B cell (primary cell): Measurements from ENCODE around the gene TMEM255B. TPM values are rescaled to one million over a fixed set of nuclear protein-coding genes. Genes with fewer than 3 reads are reported as not detected.

Source experiments
- ATAC-seq: fragments of 200-7000 bp; cut with Tn5 transposase; one replicate; pipeline ENCODE4 v1.10.0; 2021; ENCODE audit warnings: low read depth, mild to moderate bottlenecking, moderate number of reproducible peaks, moderate library complexity
- CTCF ChIA-PET: fragments of 350-600 bp; sonication (Branson Sonifier 250); formaldehyde crosslinking; loops from one replicate; lab custom pipeline; 2021; ENCODE audit warnings: antibody characterized with exemption, inconsistent platforms; lab: Charles Lee
- POLR2A ChIA-PET: fragments of 350-600 bp; sonication (Branson Sonifier 250); formaldehyde crosslinking; loops from one replicate; lab custom pipeline; 2021; ENCODE audit warnings: antibody characterized with exemption; lab: Charles Lee
- DNase-seq: peaks from one replicate; pipeline ENCODE4 v3.0.0; 2013
- H2AFZ ChIP-seq: 2 replicates; pipeline ENCODE4 v1.6.1; 2012; ENCODE audit warnings: mild to moderate bottlenecking, low read depth, low read length; ENCODE audit not compliant: insufficient read depth, poor library complexity, severe bottlenecking
- H3K27ac ChIP-seq, 2 donors: 1 replicate in 1 of 2; 2 replicates in 1 of 2; pipeline ENCODE4 v1.5.1; 2012 to 2013; ENCODE audit warnings: low read length in 2 of 2, mild to moderate bottlenecking in 2 of 2, moderate library complexity in 1 of 2
- H3K27me3 ChIP-seq, 4 experiments: fragments of 200-600 bp in 1 of 4; sonication (generic) in 1 of 4; replicated peaks in 1 of 4; 1 replicate in 2 of 4; 2 replicates in 2 of 4; pipeline versions ENCODE4 v1.6.1 to v1.7.0; 2013 to 2016; ENCODE audit warnings: low read length in 3 of 4, mild to moderate bottlenecking in 2 of 4, mixed read lengths in 1 of 4, moderate library complexity in 1 of 4; ENCODE audit not compliant: insufficient read depth in 4 of 4, control insufficient read depth in 3 of 4; ENCODE audit errors: control extremely low read depth in 1 of 4
- H3K36me3 ChIP-seq, 2 experiments: replicated peaks in 1 of 2; 1 replicate in 1 of 2; 2 replicates in 1 of 2; pipeline versions ENCODE4 v1.6.1 to v1.7.1; 2013; ENCODE audit warnings: low read length in 1 of 2; ENCODE audit not compliant: insufficient read depth in 2 of 2, control insufficient read depth in 1 of 2; ENCODE audit errors: control extremely low read depth in 1 of 2, extremely low read depth in 1 of 2
- H3K4me1 ChIP-seq, 2 donors: fragments of 200-600 bp in 1 of 2; sonication (generic) in 1 of 2; 1 replicate in 1 of 2; 2 replicates in 1 of 2; pipeline versions ENCODE4 v1.5.1 to v1.6.1; 2013 to 2017; ENCODE audit warnings: low read length in 2 of 2; ENCODE audit not compliant: control insufficient read depth in 2 of 2, insufficient read depth in 2 of 2
- H3K4me2 ChIP-seq: replicated peaks from 2 replicates; pipeline ENCODE3; 2012; ENCODE audit warnings: mild to moderate bottlenecking, low read depth, low read length; ENCODE audit not compliant: poor library complexity, severe bottlenecking
- H3K4me3 ChIP-seq, 5 experiments: fragments of 200-600 bp in 1 of 5; sonication (generic) in 1 of 5; 1 replicate in 3 of 5; 2 replicates in 2 of 5; pipeline versions ENCODE4 v1.5.1 to v1.7.0; 2011 to 2016; ENCODE audit warnings: low read length in 4 of 5, mild to moderate bottlenecking in 4 of 5, low read depth in 2 of 5, control low read depth in 1 of 5, moderate library complexity in 1 of 5; ENCODE audit not compliant: insufficient read depth in 1 of 5; ENCODE audit errors: control extremely low read depth in 1 of 5, extremely low read depth in 1 of 5
- H3K79me2 ChIP-seq: fragments of 200-600 bp; sonication (generic); one replicate; pipeline ENCODE4 v1.6.0; 2016; ENCODE audit warnings: low read length; ENCODE audit not compliant: control insufficient read depth, insufficient read depth
- H3K9ac ChIP-seq: fragments of 200-600 bp; sonication (generic); 2 replicates; pipeline ENCODE4 v1.6.1; 2017; ENCODE audit warnings: mild to moderate bottlenecking, low read length, moderate library complexity
- H3K9me3 ChIP-seq, 3 donors: one replicate each; pipeline versions ENCODE4 v1.6.1 to v1.7.1; 2013; ENCODE audit warnings: low read length in 2 of 3; ENCODE audit not compliant: control insufficient read depth in 2 of 3, insufficient read depth in 1 of 3; ENCODE audit errors: control extremely low read depth in 1 of 3
- H4K20me1 ChIP-seq: 2 replicates; pipeline ENCODE4 v1.6.0; 2012; ENCODE audit warnings: mild to moderate bottlenecking, low read length; ENCODE audit not compliant: insufficient read depth, control insufficient read depth, poor library complexity, severe bottlenecking
- H3K27ac Mint-ChIP-seq: one replicate; pipeline ENCODE4 v1.8.0; 2021; ENCODE audit warnings: mixed read lengths
- H3K27me3 Mint-ChIP-seq: one replicate; pipeline ENCODE4 v1.8.0; 2021; ENCODE audit warnings: mixed read lengths
- H3K4me1 Mint-ChIP-seq: one replicate; pipeline ENCODE4 v1.8.0; 2021; ENCODE audit warnings: mixed read lengths
- H3K4me3 Mint-ChIP-seq: one replicate; pipeline ENCODE4 v1.8.0; 2021; ENCODE audit warnings: mixed read lengths
- H3K9me3 Mint-ChIP-seq: one replicate; pipeline ENCODE4 v1.8.0; 2022; ENCODE audit warnings: mixed read lengths; ENCODE audit not compliant: insufficient read depth
- EZH2 ChIP-seq: IDR thresholded peaks from 2 replicates; pipeline ENCODE4 v1.6.1; 2012; ENCODE audit warnings: borderline replicate concordance, low read depth, mild to moderate bottlenecking, moderate library complexity, low read length; ENCODE audit not compliant: insufficient read depth, poor library complexity, severe bottlenecking
- WGBS: methylation state at CpG from one replicate; pipeline ENCODE4 v1.1.5; 2013; ENCODE audit warnings: missing lambda C conversion rate; ENCODE audit not compliant: insufficient coverage; 5-methylcytosine and 5-hydroxymethylcytosine counted together
- intact Hi-C: fragments of 100-400 bp; cut with micrococcal nuclease; formaldehyde crosslinking; loops from one replicate; pipeline ENCODE4 v1.10.0; 2022
- polyA plus RNA-seq: library from polyadenylated mRNA; depleted of rRNA; stranded (reverse); fragments of >200 nt; gene quantifications from 2 replicates; pipeline ENCODE4 v1.2.3, GENCODE V29; 2012
- total RNA-seq, 2 donors: library from RNA; stranded (reverse); fragments of 120-200 nt in 1 of 2; gene quantifications; 1 replicate in 1 of 2; 2 replicates in 1 of 2; pipeline versions ENCODE4 v1.2.3 to v1.2.4, GENCODE V29; 2013 to 2022
- TF ChIP-seq, protein P1 (sequence below): fragments of 200-600 bp; IDR thresholded peaks from one replicate; pipeline ENCODE4 v1.8.0; 2022; ENCODE audit warnings: antibody characterized with exemption, mild to moderate bottlenecking

The TMEM255B gene
- total and polyA plus RNA-seq, 2 donors (not counting 1 experiment from before 2014, with no cell fraction given): 2.1 to 8.2 TPM

GRCh38 chr13:113806526-113806925 is 47.5 kb downstream of the TMEM255B start:
- ChIA-PET CTCF (no interaction called here), POLR2A (no interaction called here)
- ATAC-seq (no peak), DNase-seq (no peak)
- H3K4me3 ChIP-seq: no peak overlapping the region
- H3K27me3 ChIP-seq: no peaks in the 10 kb centered on the region
- WGBS: 94% methylated on average over 13 of the region's 13 CpGs
- H3K9ac ChIP-seq: no peak overlapping the region
- no peaks in the 10 kb centered on the region for H3K36me3 ChIP-seq
- no peaks in the 10 kb centered on the region for H3K4me1 ChIP-seq
- Mint-ChIP-seq H3K9me3 (peaks cover 5% of the 10 kb centered on the region), H3K4me3 (no peak overlapping the region), H3K27ac (no peak overlapping the region), H3K4me1 (no peaks in the 10 kb centered on the region), H3K27me3 (no peaks in the 10 kb centered on the region)
- H2AFZ ChIP-seq: no peak overlapping the region
- intact Hi-C loops: no loop called here
- peaks cover 0 to 46% (median 15%) of the 10 kb centered on the region in 3 donors for H3K9me3 ChIP-seq
- TF ChIP-seq, protein P1, sequence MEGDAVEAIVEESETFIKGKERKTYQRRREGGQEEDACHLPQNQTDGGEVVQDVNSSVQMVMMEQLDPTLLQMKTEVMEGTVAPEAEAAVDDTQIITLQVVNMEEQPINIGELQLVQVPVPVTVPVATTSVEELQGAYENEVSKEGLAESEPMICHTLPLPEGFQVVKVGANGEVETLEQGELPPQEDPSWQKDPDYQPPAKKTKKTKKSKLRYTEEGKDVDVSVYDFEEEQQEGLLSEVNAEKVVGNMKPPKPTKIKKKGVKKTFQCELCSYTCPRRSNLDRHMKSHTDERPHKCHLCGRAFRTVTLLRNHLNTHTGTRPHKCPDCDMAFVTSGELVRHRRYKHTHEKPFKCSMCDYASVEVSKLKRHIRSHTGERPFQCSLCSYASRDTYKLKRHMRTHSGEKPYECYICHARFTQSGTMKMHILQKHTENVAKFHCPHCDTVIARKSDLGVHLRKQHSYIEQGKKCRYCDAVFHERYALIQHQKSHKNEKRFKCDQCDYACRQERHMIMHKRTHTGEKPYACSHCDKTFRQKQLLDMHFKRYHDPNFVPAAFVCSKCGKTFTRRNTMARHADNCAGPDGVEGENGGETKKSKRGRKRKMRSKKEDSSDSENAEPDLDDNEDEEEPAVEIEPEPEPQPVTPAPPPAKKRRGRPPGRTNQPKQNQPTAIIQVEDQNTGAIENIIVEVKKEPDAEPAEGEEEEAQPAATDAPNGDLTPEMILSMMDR: no peak
- no peak for TF ChIP-seq EZH2
- H3K27ac ChIP-seq: no peak overlapping the region
- no peaks in the 10 kb centered on the region for H4K20me1 ChIP-seq
- H3K4me2 ChIP-seq: no peak overlapping the region
- H3K79me2 ChIP-seq: no peaks in the 10 kb centered on the region

- ChIA-PET POLR2A (no interaction called here), CTCF (no interaction called here)
- no peak for DNase-seq
- H2AFZ ChIP-seq: no peak overlapping the region
- H3K36me3 ChIP-seq: no peaks in the 10 kb centered on the region
- TF ChIP-seq EZH2: no peak
- TF ChIP-seq, protein P1: no peak
- no peaks in the 10 kb centered on the region for H3K4me1 ChIP-seq
- Mint-ChIP-seq H3K9me3 (peaks cover 5% of the 10 kb centered on the region), H3K4me3 (no peak overlapping the region), H3K4me1 (no peaks in the 10 kb centered on the region), H3K27ac (no peak overlapping the region), H3K27me3 (no peaks in the 10 kb centered on the region)
- WGBS: 69% methylated on average over 7 of the region's 12 CpGs
- no peaks in the 10 kb centered on the region for H3K79me2 ChIP-seq
- H3K27me3 ChIP-seq: no peaks in the 10 kb centered on the region
- no peak overlapping the region for H3K9ac ChIP-seq
- H3K9me3 ChIP-seq: peaks cover 0 to 46% (median 15%) of the 10 kb centered on the region in 3 donors
- no peak overlapping the region for H3K27ac ChIP-seq
- no peaks in the 10 kb centered on the region for H4K20me1 ChIP-seq
- no peak overlapping the region for H3K4me2 ChIP-seq
- no peak overlapping the region for H3K4me3 ChIP-seq
- intact Hi-C loops: no loop called here
- no peak for ATAC-seq
These were observed 49.2 kb downstream of the TMEM255B start for GRCh38 chr13:113808058-113808834.
